SH-SY5Y (cell line): ENCODE data around the gene DVL1.

Experiments used
- GATA2 ChIP-seq: IDR thresholded peaks from 2 replicates; pipeline ENCODE4 v1.6.1; 2011; ENCODE audit warnings: mild to moderate bottlenecking, low read depth, low read length
- GATA3 ChIP-seq: IDR thresholded peaks from 2 replicates; pipeline ENCODE4 v1.6.1; 2011; ENCODE audit warnings: low read depth, mild to moderate bottlenecking, low read length, moderate library complexity

- no peak for TF ChIP-seq GATA2
- no peak for TF ChIP-seq GATA3
Observed at GRCh38 chr1:1388078-1388472, 38.9 kb upstream of the DVL1 start.
